Neural cell (in vitro differentiated cells): Measurements from ENCODE around the gene SPATS2. TPM values are rescaled to one million over a fixed set of nuclear protein-coding genes. Genes with fewer than 3 reads are reported as not detected.

Experiments
- polyA plus RNA-seq: library from polyadenylated mRNA; depleted of rRNA; stranded (reverse); fragments of >200 nt; gene quantifications from 2 replicates; pipeline ENCODE4 v1.2.3, GENCODE V29; 2014
- small RNA-seq, 3 experiments: library from RNA; depleted of rRNA; stranded (forward); fragments of <200 nt; gene quantifications; one replicate each; pipeline ENCODE3, GENCODE V24; 2012

Gene SPATS2
- polyA plus RNA-seq, 1 donor from 2014 or later: 58.4 TPM

Small RNA genes within 50 kb of the gene (small RNA-seq; reads per million reads assigned to genes)
- gene AC125611.1: 0 reads per million in 3 experiments

Other genes starting within 250 kb of the SPATS2 start
- 573 and 605 TPM in 2 replicates for gene TUBA1B, start 236.1 kb upstream of the SPATS2 start, polyA plus RNA-seq
- gene TUBA1A, start 178.4 kb upstream of the SPATS2 start, polyA plus RNA-seq: 14,333 and 15,501 TPM in 2 replicates
- 56.2 and 63.0 TPM in 2 replicates for gene TUBA1C, start 102.4 kb upstream of the SPATS2 start, polyA plus RNA-seq
- not detected in 2 replicates for gene PRPH, start 72.3 kb upstream of the SPATS2 start, polyA plus RNA-seq
- 0.26 and 1.3 TPM in 2 replicates for gene TROAP, start 44.2 kb upstream of the SPATS2 start, polyA plus RNA-seq
- 13.7 and 15.4 TPM in 2 replicates for gene C1QL4, start 30.3 kb upstream of the SPATS2 start, polyA plus RNA-seq
- gene DNAJC22, start 20.6 kb upstream of the SPATS2 start, polyA plus RNA-seq: 0.54 and 1.1 TPM in 2 replicates
- 0.63 and 3.0 TPM in 2 replicates for gene KCNH3, start 171.6 kb downstream of the SPATS2 start, polyA plus RNA-seq
- 109 and 112 TPM in 2 replicates for gene MCRS1, start 200.7 kb downstream of the SPATS2 start, polyA plus RNA-seq
- gene FAM186B, start 238.2 kb downstream of the SPATS2 start, polyA plus RNA-seq: not detected in 2 replicates